ENCODE measurements around the gene MZF1. TPM values are rescaled to one million over a fixed set of nuclear protein-coding genes. Genes with fewer than 3 reads are reported as not detected.

The MZF1 gene
- total RNA-seq, 1 experiment from 2014 or later: 50.7 TPM

GRCh38 chr19:58569191-58569942 is 3.8 kb downstream of the MZF1 start:
- no peak overlapping the region for H3K27ac Mint-ChIP-seq (ENCODE audit: low read depth, unreplicated experiment)
- no TSS peak for BruUV-seq (replicated peaks)
- H3K4me3 Mint-ChIP-seq (ENCODE audit: unreplicated experiment): no peak overlapping the region
- no peak for DNase-seq (ENCODE audit: unreplicated experiment)
- peaks cover 48% of the 10 kb centered on the region for H3K36me3 Mint-ChIP-seq (ENCODE audit: insufficient read depth, unreplicated experiment)
- no peaks in the 10 kb centered on the region for H3K27me3 Mint-ChIP-seq (ENCODE audit: insufficient read depth, unreplicated experiment)
- no peaks in the 10 kb centered on the region for H3K9me3 Mint-ChIP-seq (ENCODE audit: unreplicated experiment)
- CTCF ChIA-PET: interaction anchor here (0.8 to 1.3 kb wide), 2 partner anchors 10 to 50 kb away, joined by 3 to 4 read pairs; partner anchors contain the start of gene ZBTB45
- intact Hi-C loops (cut with micrococcal nuclease): no loop called here
- H3K4me1 Mint-ChIP-seq (ENCODE audit: insufficient read depth, unreplicated experiment): peaks cover 23% of the 10 kb centered on the region
- TF ChIP-seq CTCF (IDR thresholded peaks at IDR 0.05; ENCODE audit: unreplicated experiment): no peak
- POLR2A ChIA-PET: interaction anchor here (3.5 kb wide), 1 partner anchor 10 kb away, joined by 17 read pairs; the partner anchor contains the start of gene UBE2M

- intact Hi-C loops (cut with micrococcal nuclease): no loop called here
These were observed 4.5 kb downstream of the MZF1 start for GRCh38 chr19:58568453-58569130.

GRCh38 chr19:58566989-58567388 is 6.1 kb downstream of the MZF1 start:
- peaks cover 49% of the 10 kb centered on the region for H3K36me3 Mint-ChIP-seq (ENCODE audit: insufficient read depth, unreplicated experiment)

More at GRCh38 chr19:58568453-58569130, 4.5 kb downstream of the MZF1 start:
- DNase-seq (ENCODE audit: unreplicated experiment): no peak
- POLR2A ChIA-PET: interaction anchor here (0.7 to 3.5 kb wide), 2 partner anchors 7 to 10 kb away, joined by 3 to 17 read pairs; partner anchors contain the start of gene UBE2M
- no peaks in the 10 kb centered on the region for H3K27me3 Mint-ChIP-seq (ENCODE audit: insufficient read depth, unreplicated experiment)
- no peak for TF ChIP-seq CTCF (IDR thresholded peaks at IDR 0.05; ENCODE audit: unreplicated experiment)
- peak overlapping the region; percentile 2 for H3K27ac Mint-ChIP-seq (ENCODE audit: low read depth, unreplicated experiment)
- H3K4me1 Mint-ChIP-seq (ENCODE audit: insufficient read depth, unreplicated experiment): peaks cover 23% of the 10 kb centered on the region
- no TSS peak for BruUV-seq (replicated peaks)
- H3K9me3 Mint-ChIP-seq (ENCODE audit: unreplicated experiment): no peaks in the 10 kb centered on the region
- H3K4me3 Mint-ChIP-seq (ENCODE audit: unreplicated experiment): no peak overlapping the region
- peaks cover 45% of the 10 kb centered on the region for H3K36me3 Mint-ChIP-seq (ENCODE audit: insufficient read depth, unreplicated experiment)
- CTCF ChIA-PET: no interaction called here

More at GRCh38 chr19:58566989-58567388, 6.1 kb downstream of the MZF1 start:
- no peaks in the 10 kb centered on the region for H3K9me3 Mint-ChIP-seq (ENCODE audit: unreplicated experiment)
- ChIA-PET POLR2A (interaction anchor here (0.6 to 3.5 kb wide), 4 partner anchors 8 to 1265 kb away, joined by 3 to 17 read pairs (median 4); partner anchors contain the start of genes TRIM28 and UBE2M), CTCF (no interaction called here)
- BruUV-seq (replicated peaks): no TSS peak
- intact Hi-C loops (cut with micrococcal nuclease): no loop called here
- H3K4me3 Mint-ChIP-seq (ENCODE audit: unreplicated experiment): no peak overlapping the region
- TF ChIP-seq CTCF (IDR thresholded peaks at IDR 0.05; ENCODE audit: unreplicated experiment): no peak
- no peaks in the 10 kb centered on the region for H3K27me3 Mint-ChIP-seq (ENCODE audit: insufficient read depth, unreplicated experiment)
- H3K4me1 Mint-ChIP-seq (ENCODE audit: insufficient read depth, unreplicated experiment): peaks cover 19% of the 10 kb centered on the region
- no peak for DNase-seq (ENCODE audit: unreplicated experiment)
- H3K27ac Mint-ChIP-seq (ENCODE audit: low read depth, unreplicated experiment): no peak overlapping the region

All from MCF 10A (cell line).